HEK293T (cell line): Measurements from ENCODE around the gene WDR1.

Experiments used
- CTCF ChIA-PET: fragments of 350-600 bp; formaldehyde crosslinking; extraction: SDS; loops from one replicate; lab custom pipeline; 2021; ENCODE audit warnings: antibody characterized with exemption, inconsistent platforms; lab: Yijun Ruan, JAX
- POLR2A ChIA-PET: fragments of 350-600 bp; formaldehyde crosslinking; extraction: SDS; loops from one replicate; lab custom pipeline; 2020; ENCODE audit warnings: antibody characterized with exemption, inconsistent platforms; lab: Yijun Ruan, JAX
- DNase-seq: peaks from one replicate; pipeline ENCODE4 v3.0.0; 2012; ENCODE audit warnings: mixed read lengths; ENCODE audit errors: extremely low spot score
- ARNT ChIP-seq: fragments of 450-650 bp; IDR thresholded peaks from 2 replicates; pipeline ENCODE4 v1.6.1; 2017; ENCODE audit warnings: mild to moderate bottlenecking
- BHLHE40 ChIP-seq: fragments of 450-650 bp; IDR thresholded peaks from 2 replicates; pipeline ENCODE4 v1.6.1; 2016; ENCODE audit warnings: mild to moderate bottlenecking, moderate library complexity, borderline replicate concordance
- CTBP1 ChIP-seq: fragments of 450-650 bp; IDR thresholded peaks from 2 replicates; pipeline ENCODE4 v1.6.1; 2016; ENCODE audit warnings: borderline replicate concordance
- ELF4 ChIP-seq: fragments of 450-650 bp; IDR thresholded peaks from 2 replicates; pipeline ENCODE4 v1.6.1; 2017; ENCODE audit warnings: antibody characterized with exemption
- FOXA1 ChIP-seq: fragments of 450-650 bp; IDR thresholded peaks from 2 replicates; pipeline ENCODE4 v1.6.1; 2016; ENCODE audit warnings: mild to moderate bottlenecking
- FOXK2 ChIP-seq: fragments of 450-650 bp; IDR thresholded peaks from 2 replicates; pipeline ENCODE4 v1.6.1; 2016; ENCODE audit warnings: mild to moderate bottlenecking
- FOXM1 ChIP-seq: fragments of 450-650 bp; IDR thresholded peaks from 2 replicates; pipeline ENCODE4 v1.6.1; 2017; ENCODE audit warnings: mild to moderate bottlenecking, borderline replicate concordance
- HDGF ChIP-seq: fragments of 450-650 bp; IDR thresholded peaks from 2 replicates; pipeline ENCODE4 v1.6.1; 2017; ENCODE audit warnings: antibody characterized with exemption, borderline replicate concordance
- L3MBTL2 ChIP-seq: fragments of 450-650 bp; conservative IDR thresholded peaks from 2 replicates; pipeline ENCODE4 v1.6.1; 2016; ENCODE audit warnings: mild to moderate bottlenecking
- LEF1 ChIP-seq: fragments of 450-650 bp; IDR thresholded peaks from 2 replicates; pipeline ENCODE4 v1.6.1; 2017; ENCODE audit warnings: mild to moderate bottlenecking, borderline replicate concordance
- NFRKB ChIP-seq: fragments of 450-650 bp; IDR thresholded peaks from 2 replicates; pipeline ENCODE4 v1.6.1; 2016; ENCODE audit warnings: mild to moderate bottlenecking, moderate library complexity
- SP1 ChIP-seq: fragments of 450-650 bp; IDR thresholded peaks from 2 replicates; pipeline ENCODE4 v1.6.1; 2017
- SUZ12 ChIP-seq: fragments of 450-650 bp; IDR thresholded peaks from 2 replicates; pipeline ENCODE4 v1.6.1; 2016; ENCODE audit warnings: mild to moderate bottlenecking
- TARDBP ChIP-seq: fragments of 450-650 bp; IDR thresholded peaks from 2 replicates; pipeline ENCODE4 v1.6.1; 2016
- ZNF384 ChIP-seq: fragments of 450-650 bp; IDR thresholded peaks from 2 replicates; pipeline ENCODE4 v1.6.1; 2016
- TF ChIP-seq, protein P1 (sequence below): fragments of 450-650 bp; IDR thresholded peaks from 2 replicates; pipeline ENCODE4 v1.6.1; 2016

WDR1 gene

GRCh38 chr4:10095296-10095991, 21.2 kb downstream of the WDR1 start:
- CTCF ChIA-PET: no interaction called here

GRCh38 chr4:10094841-10095240, 21.8 kb downstream of the WDR1 start:
- ChIA-PET CTCF (no interaction called here), POLR2A (no interaction called here)
- TF ChIP-seq FOXM1: no peak
- TF ChIP-seq NFRKB: no peak
- TF ChIP-seq CTBP1: no peak
- no peak for TF ChIP-seq ELF4
- TF ChIP-seq SUZ12: no peak
- no peak for TF ChIP-seq ZNF384
- no peak for TF ChIP-seq SP1
- TF ChIP-seq FOXK2: no peak
- TF ChIP-seq HDGF: no peak
- TF ChIP-seq, protein P1, sequence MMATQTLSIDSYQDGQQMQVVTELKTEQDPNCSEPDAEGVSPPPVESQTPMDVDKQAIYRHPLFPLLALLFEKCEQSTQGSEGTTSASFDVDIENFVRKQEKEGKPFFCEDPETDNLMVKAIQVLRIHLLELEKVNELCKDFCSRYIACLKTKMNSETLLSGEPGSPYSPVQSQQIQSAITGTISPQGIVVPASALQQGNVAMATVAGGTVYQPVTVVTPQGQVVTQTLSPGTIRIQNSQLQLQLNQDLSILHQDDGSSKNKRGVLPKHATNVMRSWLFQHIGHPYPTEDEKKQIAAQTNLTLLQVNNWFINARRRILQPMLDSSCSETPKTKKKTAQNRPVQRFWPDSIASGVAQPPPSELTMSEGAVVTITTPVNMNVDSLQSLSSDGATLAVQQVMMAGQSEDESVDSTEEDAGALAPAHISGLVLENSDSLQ: no peak
- TF ChIP-seq L3MBTL2: no peak
- no peak for TF ChIP-seq BHLHE40
- no peak for TF ChIP-seq ARNT
- DNase-seq: no peak

More at GRCh38 chr4:10095296-10095991, 21.2 kb downstream of the WDR1 start:
- no peak for TF ChIP-seq ARNT
- TF ChIP-seq ELF4: no peak
- TF ChIP-seq SP1: no peak
- TF ChIP-seq HDGF: no peak
- TF ChIP-seq, protein P1: no peak
- TF ChIP-seq NFRKB: no peak
- no peak for TF ChIP-seq CTBP1
- TF ChIP-seq BHLHE40: no peak
- TF ChIP-seq ZNF384: no peak
- no peak for TF ChIP-seq SUZ12
- TF ChIP-seq FOXM1: no peak
- no peak for TF ChIP-seq FOXK2
- TF ChIP-seq LEF1: no peak
- TF ChIP-seq TARDBP: no peak
- TF ChIP-seq FOXA1: no peak
- TF ChIP-seq L3MBTL2: no peak
- no peak for DNase-seq
- POLR2A ChIA-PET: no interaction called here

- CTCF ChIA-PET: no interaction called here
- DNase-seq: no peak
- TF ChIP-seq SP1 (no peak), L3MBTL2 (no peak), FOXK2 (no peak)
- TF ChIP-seq, protein P1: no peak
- POLR2A ChIA-PET: no interaction called here
Observed at GRCh38 chr4:10093801-10094552, 22.6 kb downstream of the WDR1 start.

DNA sequence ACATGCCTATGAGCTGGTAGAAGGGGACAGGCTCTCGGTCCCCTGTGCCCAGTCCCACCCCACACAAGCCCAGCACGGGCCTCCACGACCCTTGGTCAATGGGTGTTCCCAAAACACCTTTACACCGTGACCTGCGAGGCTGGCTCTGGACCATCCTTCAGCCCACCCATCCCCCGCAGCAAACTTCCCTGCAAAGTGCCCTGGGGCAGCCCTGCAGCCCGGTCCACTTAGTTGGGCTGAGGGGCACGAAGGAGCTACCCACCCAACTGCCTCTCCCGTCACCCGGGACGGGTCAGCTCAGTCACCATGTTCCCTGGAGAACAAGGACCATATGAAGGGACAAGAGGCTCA, 23.4 kb downstream of the WDR1 start:
- DNase-seq: no peak
- POLR2A ChIA-PET: no interaction called here
- CTCF ChIA-PET: no interaction called here
- TF ChIP-seq HDGF (no peak), ARNT (no peak), FOXK2 (no peak), BHLHE40 (no peak), FOXA1 (no peak), CTBP1 (no peak), ELF4 (no peak), L3MBTL2 (no peak), SUZ12 (no peak), SP1 (no peak), TARDBP (no peak), LEF1 (no peak), ZNF384 (no peak)
- TF ChIP-seq, protein P1: no peak

DNA sequence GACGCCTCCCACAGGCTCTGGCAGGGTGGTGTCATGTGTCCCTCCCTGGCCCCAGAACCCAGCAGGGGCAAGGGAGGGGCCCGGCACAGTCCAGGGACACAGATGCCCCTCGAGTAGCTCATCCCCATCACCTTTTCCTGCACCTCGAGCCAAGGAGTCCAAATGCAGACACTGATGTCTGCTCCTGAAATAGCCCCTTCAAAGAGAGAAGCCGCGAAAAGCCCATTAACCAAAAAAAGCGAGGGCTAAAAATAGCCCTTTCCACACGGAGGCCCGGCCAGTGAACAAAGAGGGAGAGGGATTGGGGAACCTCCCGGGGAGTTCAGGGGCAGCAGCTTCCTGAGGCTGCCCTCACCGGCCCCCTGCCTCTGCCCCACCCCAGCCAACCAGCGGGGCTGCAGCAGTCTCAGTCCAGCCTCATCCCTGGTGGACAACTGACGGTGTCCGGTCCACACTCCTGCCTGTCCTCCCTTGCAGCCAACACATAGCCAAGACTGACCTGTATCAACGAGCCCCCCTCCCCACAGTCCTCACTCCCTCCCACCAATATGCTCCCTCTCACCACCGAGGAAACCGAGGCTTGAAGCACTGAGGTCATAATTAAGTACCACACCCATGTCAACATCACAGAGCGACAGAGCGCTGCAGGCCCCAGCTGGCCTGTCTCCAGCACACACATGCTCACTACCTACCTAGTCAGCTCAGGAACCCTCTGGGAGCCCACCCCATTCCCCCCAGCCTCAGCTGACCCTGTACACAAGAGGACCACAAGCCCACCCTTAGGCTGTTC, 23.9 kb downstream of the WDR1 start:
- DNase-seq: no peak
- ChIA-PET CTCF (no interaction called here), POLR2A (no interaction called here)
- TF ChIP-seq FOXM1 (no peak), FOXA1 (no peak), NFRKB (no peak), TARDBP (no peak), ELF4 (no peak), ZNF384 (no peak), SUZ12 (no peak), HDGF (no peak), SP1 (no peak), L3MBTL2 (no peak), FOXK2 (no peak), CTBP1 (no peak), BHLHE40 (no peak), ARNT (no peak), LEF1 (no peak)
- TF ChIP-seq, protein P1: no peak
